K562 (cell line): ENCODE measurements around the gene CYRIA. TPM values are rescaled to one million over a fixed set of nuclear protein-coding genes. Genes with fewer than 3 reads are reported as not detected.

ENCODE experiments used
- ATAC-seq: fragments of 200-7000 bp; cut with Tn5 transposase; 3 replicates; pipeline ENCODE4 v1.9.1; 2020; ENCODE audit warnings: moderate library complexity
- BruUV-seq: library from RNA; stranded (reverse); fragments of 400-500 nt; replicated peaks from 2 replicates; lab custom pipeline; 2021; lab: Mats Ljungman, UMichigan
- CTCF ChIA-PET: fragments of 300-600 bp; formaldehyde crosslinking; extraction: SDS; loops from one replicate; lab custom pipeline; 2021; ENCODE audit warnings: low intra/inter-chr PET ratio; lab: Yijun Ruan, JAX
- POLR2A ChIA-PET: fragments of 300-600, 350-650 bp; sonication (Branson Sonifier 250); formaldehyde crosslinking; extraction: SDS; loops from one replicate; lab custom pipeline; 2021; ENCODE audit warnings: antibody characterized with exemption, inconsistent platforms; lab: Yijun Ruan, JAX
- DNase-seq, 4 experiments: peaks; one replicate each; pipeline versions ENCODE4 v3.0.0 to v3.0.0-alpha.2; 2011 to 2018; ENCODE audit warnings: low spot score in 3 of 4, mixed read lengths in 3 of 4; ENCODE audit errors: extremely low read depth in 1 of 4
- FAIRE-seq: peaks from 2 replicates; lab custom pipeline; 2011; peaks lifted over from hg19 to GRCh38; lab: Jason Lieb, UNC
- H2AFZ ChIP-seq: 2 replicates; pipeline ENCODE4 v1.6.0; 2011; ENCODE audit warnings: low read depth, low read length, control low read depth, inconsistent platforms
- H3K27ac ChIP-seq: fragments of 200-600 bp; 3 replicates; pipeline ENCODE4 v1.8.0; 2011; ENCODE audit warnings: low read depth, mild to moderate bottlenecking, control low read depth, inconsistent platforms, low read length, moderate library complexity, mixed read lengths; ENCODE audit errors: extremely low read depth
- H3K27me3 ChIP-seq, 2 experiments: fragments of 300-600 bp in 1 of 2; 2 replicates in 1 of 2; 3 replicates in 1 of 2; pipeline versions ENCODE4 v1.6.0 to v1.8.0; 2011; ENCODE audit warnings: inconsistent platforms in 2 of 2, low read length in 2 of 2, mild to moderate bottlenecking in 1 of 2, mixed read lengths in 1 of 2, moderate library complexity in 1 of 2; ENCODE audit not compliant: control insufficient read depth in 2 of 2, insufficient read depth in 2 of 2
- H3K36me3 ChIP-seq: fragments of 300-600 bp; 3 replicates; pipeline ENCODE4 v1.8.0; 2011; ENCODE audit warnings: mild to moderate bottlenecking, low read length, inconsistent platforms; ENCODE audit not compliant: control insufficient read depth, insufficient read depth
- H3K4me1 ChIP-seq, 2 experiments: fragments of 200-600 bp in 1 of 2; replicated peaks in 1 of 2; 2 replicates in 1 of 2; 3 replicates in 1 of 2; pipeline versions ENCODE4 v1.5.1 to v1.8.0; 2011; ENCODE audit warnings: inconsistent platforms in 2 of 2, low read length in 2 of 2, mild to moderate bottlenecking in 1 of 2, mixed read lengths in 1 of 2, moderate library complexity in 1 of 2; ENCODE audit not compliant: control insufficient read depth in 2 of 2, insufficient read depth in 2 of 2
- H3K4me2 ChIP-seq: 2 replicates; pipeline ENCODE4 v1.6.1; 2011; ENCODE audit warnings: low read length, control low read depth, inconsistent platforms, mixed read lengths; ENCODE audit not compliant: insufficient read depth
- H3K4me3 ChIP-seq: fragments of 200-600 bp; sonication (generic), shearing (Covaris generic); 2 replicates; pipeline ENCODE4 v1.5.1; 2016; ENCODE audit warnings: control low read depth, inconsistent platforms
- H3K79me2 ChIP-seq: fragments of 200-600 bp; 3 replicates; pipeline ENCODE4 v1.8.0; 2011; ENCODE audit warnings: low read length, inconsistent platforms; ENCODE audit not compliant: control insufficient read depth, insufficient read depth
- H3K9ac ChIP-seq, 2 experiments: 2 replicates each; pipeline versions ENCODE4 v1.6.0 to v1.6.1; 2011; ENCODE audit warnings: low read depth in 2 of 2, low read length in 2 of 2, control low read depth in 1 of 2, inconsistent platforms in 1 of 2, mild to moderate bottlenecking in 1 of 2, mixed read lengths in 1 of 2; ENCODE audit not compliant: insufficient read depth in 1 of 2
- H3K9me1 ChIP-seq: one replicate; pipeline ENCODE4 v1.6.0; 2011; ENCODE audit warnings: inconsistent platforms, mild to moderate bottlenecking, low read length, moderate library complexity; ENCODE audit not compliant: control insufficient read depth, insufficient read depth
- H3K9me3 ChIP-seq: replicated peaks from 2 replicates; pipeline ENCODE4 v1.5.1; 2011; ENCODE audit warnings: low read depth, low read length, inconsistent platforms; ENCODE audit not compliant: control insufficient read depth, insufficient read depth
- H4K20me1 ChIP-seq: replicated peaks from 2 replicates; pipeline ENCODE4 v1.6.1; 2011; ENCODE audit warnings: low read length, inconsistent platforms, mixed read lengths; ENCODE audit not compliant: control insufficient read depth, insufficient read depth
- ARID1B ChIP-seq: fragments of 450-650 bp; IDR thresholded peaks from 2 replicates; pipeline ENCODE4 v1.6.1; 2016; ENCODE audit warnings: antibody characterized with exemption, mild to moderate bottlenecking, inconsistent platforms
- COPS2 ChIP-seq: fragments of 450-650 bp; conservative IDR thresholded peaks from 2 replicates; pipeline ENCODE4 v1.6.1; 2016; ENCODE audit warnings: mild to moderate bottlenecking, moderate library complexity
- ESRRA ChIP-seq: fragments of 450-650 bp; IDR thresholded peaks from 2 replicates; pipeline ENCODE4 v1.6.1; 2014; ENCODE audit warnings: low read depth, mild to moderate bottlenecking, moderate library complexity, borderline replicate concordance
- MITF ChIP-seq: IDR thresholded peaks from 2 replicates; pipeline ENCODE4 v1.6.1; 2014; ENCODE audit warnings: antibody characterized with exemption
- NR4A1 ChIP-seq, 2 experiments: fragments of 250-450 bp in 1 of 2; fragments of 450-650 bp in 1 of 2; sonication (Bioruptor Pico) in 1 of 2; IDR thresholded peaks; 2 replicates each; pipeline versions ENCODE4 v1.4.0 to v1.6.1; 2016 to 2020; ENCODE audit warnings: mild to moderate bottlenecking in 2 of 2, missing compliant biosample characterization in 1 of 2, missing genetic modification characterization in 1 of 2, moderate library complexity in 1 of 2
- PTTG1 ChIP-seq: fragments of 450-650 bp; IDR thresholded peaks from 2 replicates; pipeline ENCODE4 v1.6.1; 2016; ENCODE audit warnings: low read depth, mild to moderate bottlenecking, missing genetic modification characterization, missing compliant biosample characterization
- STAT5A ChIP-seq: IDR thresholded peaks from 2 replicates; pipeline ENCODE4 v1.6.1; 2012; ENCODE audit warnings: low read length, inconsistent platforms, borderline replicate concordance
- SUPT5H ChIP-seq: fragments of 450-650 bp; IDR thresholded peaks from 2 replicates; pipeline ENCODE4 v1.6.1; 2016
- ZNF699 ChIP-seq: fragments of 250-450 bp; sonication (Bioruptor Pico); IDR thresholded peaks from 2 replicates; pipeline ENCODE4 v1.8.0; 2021; ENCODE audit warnings: mild to moderate bottlenecking, moderate library complexity; ENCODE audit not compliant: insufficient replicate concordance
- ZNF766 ChIP-seq: fragments of 200-800 bp; sonication (Bioruptor generic); conservative IDR thresholded peaks from 2 replicates; pipeline ENCODE4 v1.6.1; 2016; ENCODE audit warnings: missing genetic modification characterization, missing compliant biosample characterization
- WGBS: fragments of 100-300 bp; shearing (Covaris generic); methylation state at CpG from one replicate; pipeline ENCODE4 v1.1.6; 2016; ENCODE audit warnings: low coverage, mixed read lengths; ENCODE audit not compliant: insufficient coverage; ENCODE audit errors: missing lambda C conversion rate; 5-methylcytosine and 5-hydroxymethylcytosine counted together
- in situ Hi-C: fragments of 300-500 bp; cut with MboI; formaldehyde crosslinking; loops from 4 replicates; pipeline ENCODE4 v1.15.0; 2018; ENCODE audit warnings: inconsistent platforms, mixed read lengths
- intact Hi-C: fragments of 100-400 bp; cut with micrococcal nuclease; formaldehyde crosslinking; loops from 2 replicates; pipeline ENCODE4 v1.14.2; 2022
- polyA plus RNA-seq, 8 experiments: library from polyadenylated mRNA; depleted of rRNA in 4 of 8; stranded (reverse) in 5 of 8; unstranded in 3 of 8; fragments of >200 nt; fragmentation: Nextera tagmentation in 2 of 8; fragmentation: Illumina TruSeq in 1 of 8; extraction: Ambion mirVana in 2 of 8; extraction: Trizol in 1 of 8; gene quantifications; 2 replicates each; pipeline versions ENCODE4 v1.2.1 to v1.2.3, GENCODE V29; 2011 to 2014; ENCODE audit warnings: inconsistent platforms in 1 of 8, missing spikeins in 1 of 8
- total RNA-seq, 7 experiments: library from RNA; depleted of rRNA in 6 of 7; stranded (reverse); fragments of >200 nt in 6 of 7; fragmentation: Illumina TruSeq in 2 of 7; extraction: Trizol in 2 of 7; gene quantifications; 2 replicates each; pipeline versions ENCODE4 v1.2.1 to v1.2.3, GENCODE V29; 2011 to 2021; ENCODE audit warnings: low replicate concordance in 1 of 7

Gene CYRIA
- total and polyA plus RNA-seq, 9 of the 15 experiments (the other 6 are each of a cell fraction or from before 2014, with no cell fraction given), result 0.84 to 5.6 (median 3.0) TPM

- no peak overlapping the region for H3K27ac ChIP-seq
- CTCF ChIA-PET, result no interaction called here
- no TSS peak for BruUV-seq
- no peaks in the 10 kb centered on the region for H3K36me3 ChIP-seq
- peaks cover 13 to 46% of the 10 kb centered on the region in 2 experiments for H3K4me1 ChIP-seq
- peak; percentile 14; the same call in 1 of the 2 replicates for TF ChIP-seq ESRRA
- TF ChIP-seq PTTG1 (tag), result no peak
- no peak for TF ChIP-seq SUPT5H
- no peak for TF ChIP-seq STAT5A
- no peak for TF ChIP-seq COPS2
- TF ChIP-seq MITF, result no peak
- peak; percentile 55; the same call in 1 of the 2 replicates for TF ChIP-seq ZNF766 (CRISPR knock-in tag)
- no peak for TF ChIP-seq ARID1B
- no peak for TF ChIP-seq ZNF699 (CRISPR knock-in tag)
- TF ChIP-seq NR4A1 (CRISPR knock-in tag; IDR thresholded peaks at IDR 0.05), result no peak
- no peak for TF ChIP-seq NR4A1 (tag; IDR thresholded peaks at IDR 0.05)
- no peak overlapping the region for H2AFZ ChIP-seq
- DNase-seq (no peak), FAIRE-seq (no peak), ATAC-seq (no peak)
- no peaks in the 10 kb centered on the region for H4K20me1 ChIP-seq
- H3K9me3 ChIP-seq, result no peaks in the 10 kb centered on the region
- H3K9me1 ChIP-seq, result no peaks in the 10 kb centered on the region
- no peaks in the 10 kb centered on the region for H3K79me2 ChIP-seq
- no peak overlapping the region for H3K4me3 ChIP-seq
- no peak overlapping the region for H3K4me2 ChIP-seq
- no peaks in the 10 kb centered on the region for H3K27me3 ChIP-seq
- POLR2A ChIA-PET, result interaction anchor here (0.5 to 1.7 kb wide), 4 partner anchors 12 to 505 kb away, joined by 3 to 4 read pairs (median 4); no protein-coding TSS in a partner anchor
- H3K9ac ChIP-seq, result no peak overlapping the region
- intact Hi-C loops (loop anchor here (5.0 to 10.0 kb wide), 2 partner anchors 40 to 682 kb away; no protein-coding TSS in a partner anchor), in situ Hi-C loops (loop anchor here (5.0 to 25.0 kb wide), 2 partner anchors 130 to 690 kb away; no protein-coding TSS in a partner anchor)
- 34% methylated on average over 4 of the region's 4 CpGs for WGBS
These were observed 43.1 kb downstream of the CYRIA start for GRCh38 chr2:16622399-16622968.
